GM18907 (cell line): ENCODE data around the gene KRT6A.

Experiments used
- ATAC-seq: cut with Tn5 transposase; IDR thresholded peaks from one replicate; pipeline ENCODE4 v1.9.1; 2021; ENCODE audit warnings: mild to moderate bottlenecking, moderate library complexity; ENCODE audit not compliant: unreplicated experiment

KRT6A gene

DNA sequence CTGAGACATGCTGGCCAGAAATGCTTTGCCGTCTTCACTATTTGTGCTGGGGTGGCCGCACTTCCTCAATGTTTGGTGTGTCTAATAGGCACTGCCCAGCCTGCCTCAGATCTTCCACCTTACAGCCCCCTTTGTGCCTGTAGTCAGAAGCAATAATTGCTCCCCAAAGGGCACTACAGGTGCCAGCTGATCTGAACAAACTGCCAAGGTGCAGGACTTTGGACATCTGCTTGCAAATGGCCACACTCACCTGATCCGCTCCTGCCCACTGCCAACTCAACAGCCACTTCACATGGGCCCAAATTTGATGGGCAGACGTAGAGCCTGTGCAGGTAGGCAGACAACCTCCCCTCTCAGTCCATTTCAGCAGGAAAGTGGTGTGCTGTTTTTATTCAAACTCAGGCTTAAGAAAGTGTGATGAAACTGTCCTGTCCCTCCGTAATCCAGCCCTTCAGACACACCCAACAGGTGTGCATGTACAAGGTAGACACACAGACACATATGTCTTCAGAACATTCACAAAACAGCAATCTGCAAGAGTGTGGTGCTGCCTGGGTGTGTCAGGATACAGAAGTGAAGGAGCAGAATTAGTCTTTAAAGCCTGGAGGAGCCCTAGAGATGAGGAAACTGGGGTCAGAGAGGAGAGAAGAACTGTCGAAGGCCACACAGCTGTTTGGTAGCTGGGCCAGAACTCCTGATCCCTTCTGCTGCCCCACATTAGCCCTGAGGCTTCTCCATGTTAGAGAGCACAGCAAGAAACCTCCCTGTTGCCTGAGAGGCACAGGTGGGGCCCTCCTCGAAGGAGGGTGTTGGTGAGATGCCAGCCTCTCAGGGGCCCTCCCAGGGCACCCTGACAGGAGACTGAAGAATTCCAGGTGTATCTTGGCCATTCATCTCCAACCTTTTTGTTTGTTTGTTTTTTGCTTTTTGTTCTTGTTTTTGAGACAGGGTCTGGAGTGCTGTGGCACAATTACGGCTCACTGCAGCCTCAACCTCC, 54.5 kb downstream of the KRT6A start:
- no peak for ATAC-seq

DNA sequence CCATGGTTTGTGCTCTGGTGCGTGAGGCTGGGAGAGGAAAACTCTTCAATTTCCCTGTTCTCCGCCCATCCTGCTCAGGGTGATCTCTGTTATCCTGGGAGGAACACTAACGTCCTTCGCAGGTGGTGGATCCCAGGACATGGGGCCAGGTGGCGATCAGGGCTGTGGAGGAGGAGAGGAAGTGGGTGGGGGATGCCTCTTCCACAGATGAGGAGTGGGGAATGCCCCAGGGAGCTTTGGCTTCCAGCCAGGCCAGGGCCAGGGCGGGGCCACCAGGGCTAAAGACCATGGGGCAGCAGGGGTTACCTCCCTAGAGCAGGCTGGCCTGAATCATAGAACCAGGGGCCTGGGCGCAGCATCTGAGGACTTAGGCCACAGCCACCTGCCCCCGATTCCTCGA, 55.5 kb downstream of the KRT6A start:
- no peak for ATAC-seq
